ENCODE results near the gene RNF157. TPM values are rescaled to one million over a fixed set of nuclear protein-coding genes. Genes with fewer than 3 reads are reported as not detected.

The RNF157 gene
- total RNA-seq, 2 donors from 2014 or later: 46.6 to 124 TPM

DNA sequence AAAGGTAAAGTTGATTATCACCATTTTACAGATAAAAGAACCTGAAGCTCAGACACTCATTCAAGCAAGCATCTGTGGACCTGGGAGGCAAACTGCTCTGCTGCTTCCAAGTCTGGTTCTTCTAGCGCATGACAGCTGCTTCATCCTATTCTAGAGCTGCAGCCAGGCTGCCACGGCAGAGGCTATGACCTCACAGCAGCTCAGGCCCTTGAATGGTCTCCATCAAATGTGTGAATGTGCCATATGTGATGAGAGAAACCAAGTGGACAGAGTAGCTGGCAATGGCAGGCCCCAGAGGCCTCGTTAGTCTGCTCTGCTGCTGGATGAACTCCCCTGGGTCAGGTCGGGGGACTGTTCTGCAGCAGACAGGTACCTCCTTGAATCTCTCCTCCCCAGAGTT lies 68.6 kb downstream of the RNF157 start:
- Mint-ChIP-seq H3K4me3 (no peak overlapping the region), H3K27ac (no peak overlapping the region), H3K9me3 (no peaks in the 10 kb centered on the region), H3K27me3 (no peaks in the 10 kb centered on the region), H3K4me1 (ENCODE audit: low read depth in 2 of 2) (peaks cover 0 to 4% of the 10 kb centered on the region in 2 donors), H3K36me3 (peaks cover 14% of the 10 kb centered on the region)
- ATAC-seq (no peak), DNase-seq (ENCODE audit: low spot score) (no peak)

GRCh38 chr17:76170114-76170513 lies 70.2 kb downstream of the RNF157 start:
- Mint-ChIP-seq H3K36me3 (peaks cover 14% of the 10 kb centered on the region), H3K9me3 (no peaks in the 10 kb centered on the region), H3K27ac (peak overlapping the region in 1 of 2 donors; percentile 70), H3K4me1 (ENCODE audit: low read depth in 2 of 2) (no peaks in the 10 kb centered on the region), H3K27me3 (no peaks in the 10 kb centered on the region), H3K4me3 (no peak overlapping the region)
- ATAC-seq (no peak), DNase-seq (ENCODE audit: low spot score) (no peak)

- Mint-ChIP-seq H3K4me1 (ENCODE audit: low read depth in 2 of 2) (no peaks in the 10 kb centered on the region), H3K27ac (no peak overlapping the region), H3K27me3 (no peaks in the 10 kb centered on the region), H3K36me3 (peaks cover 14% of the 10 kb centered on the region), H3K9me3 (no peaks in the 10 kb centered on the region), H3K4me3 (no peak overlapping the region)
- DNase-seq (ENCODE audit: low spot score) (no peak), ATAC-seq (no peak)
These were observed 73.4 kb downstream of the RNF157 start for GRCh38 chr17:76166906-76167305.

DNA sequence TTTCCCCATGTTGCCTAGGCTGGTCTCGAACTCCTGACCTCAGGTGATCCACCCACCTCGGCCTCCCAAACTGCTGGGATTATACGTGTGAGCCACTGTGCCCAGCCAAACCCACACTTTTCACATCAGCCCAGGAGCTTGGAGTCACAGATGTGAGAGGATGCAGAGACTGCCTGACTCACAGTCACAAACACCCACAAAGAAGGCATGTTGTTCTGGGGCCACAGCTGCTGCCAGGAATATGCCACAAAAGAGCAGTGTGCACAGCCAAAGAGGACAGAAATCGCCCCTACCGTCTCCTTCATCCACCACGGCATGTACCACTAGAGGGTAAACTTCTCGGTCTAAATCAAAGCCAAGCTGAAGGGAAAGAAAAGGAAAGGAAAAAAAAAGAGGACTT lies 74.1 kb downstream of the RNF157 start:
- Mint-ChIP-seq H3K4me1 (ENCODE audit: low read depth in 2 of 2) (no peaks in the 10 kb centered on the region), H3K9me3 (no peaks in the 10 kb centered on the region), H3K27me3 (no peaks in the 10 kb centered on the region), H3K27ac (no peak overlapping the region), H3K4me3 (no peak overlapping the region), H3K36me3 (peaks cover 14% of the 10 kb centered on the region)
- DNase-seq (ENCODE audit: low spot score): no peak
- no peak for ATAC-seq

DNA sequence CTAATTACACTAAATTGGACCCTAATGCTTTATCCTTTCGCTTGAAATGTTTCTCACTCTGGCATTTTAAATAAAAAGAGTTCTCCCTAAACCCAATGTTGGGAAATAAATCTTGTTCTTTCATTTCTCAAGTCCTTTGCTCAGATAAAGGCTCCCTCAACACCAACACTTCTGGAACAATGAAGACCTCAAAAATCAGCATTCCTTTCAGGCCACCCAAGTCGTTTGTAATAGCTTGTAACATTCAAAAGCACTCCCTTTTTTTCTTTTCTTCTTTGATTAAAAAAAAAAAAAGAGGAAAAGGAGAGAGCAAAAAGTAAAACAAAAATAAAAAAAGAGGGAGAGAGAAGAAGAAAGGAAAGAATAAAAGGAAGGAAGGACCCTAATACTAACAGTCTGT lies 76.0 kb downstream of the RNF157 start:
- H3K36me3 Mint-ChIP-seq: peaks cover 13% of the 10 kb centered on the region

DNA sequence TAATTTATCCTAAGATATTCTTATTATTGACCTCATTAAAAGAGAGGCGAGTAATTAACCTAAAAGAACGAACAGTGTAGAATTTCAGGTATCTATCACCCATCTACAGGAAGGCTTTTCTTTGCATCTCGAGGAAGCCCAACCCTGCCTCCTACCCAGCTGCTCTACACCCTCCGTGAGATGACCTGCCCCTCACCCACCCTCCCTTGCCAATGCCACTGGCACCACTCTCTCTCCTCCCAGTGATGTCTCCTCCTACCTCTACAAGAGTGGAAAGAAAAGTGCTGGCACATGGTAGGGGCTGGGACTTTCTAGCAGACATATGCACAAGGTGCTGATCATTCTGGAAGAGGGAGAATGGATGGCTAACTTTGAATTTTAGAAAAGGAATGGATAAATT lies 76.4 kb downstream of the RNF157 start:
- no peaks in the 10 kb centered on the region for H3K27me3 Mint-ChIP-seq
- H3K36me3 Mint-ChIP-seq: peaks cover 9% of the 10 kb centered on the region
- ATAC-seq (no peak), DNase-seq (ENCODE audit: low spot score) (no peak)
- no peaks in the 10 kb centered on the region for H3K4me1 Mint-ChIP-seq (ENCODE audit: low read depth in 2 of 2)
- no peaks in the 10 kb centered on the region for H3K9me3 Mint-ChIP-seq
- H3K4me3 Mint-ChIP-seq: no peak overlapping the region
- peak overlapping the region in 1 of 2 donors; percentile 74 for H3K27ac Mint-ChIP-seq

More for the DNA sequence above, 76.0 kb downstream of the RNF157 start:
- Mint-ChIP-seq H3K27me3 (no peaks in the 10 kb centered on the region), H3K4me1 (ENCODE audit: low read depth in 2 of 2) (no peaks in the 10 kb centered on the region), H3K27ac (peak overlapping the region in 1 of 2 donors; percentile 74), H3K4me3 (no peak overlapping the region), H3K9me3 (no peaks in the 10 kb centered on the region)
- ATAC-seq: no peak
- DNase-seq (ENCODE audit: low spot score): no peak

DNA sequence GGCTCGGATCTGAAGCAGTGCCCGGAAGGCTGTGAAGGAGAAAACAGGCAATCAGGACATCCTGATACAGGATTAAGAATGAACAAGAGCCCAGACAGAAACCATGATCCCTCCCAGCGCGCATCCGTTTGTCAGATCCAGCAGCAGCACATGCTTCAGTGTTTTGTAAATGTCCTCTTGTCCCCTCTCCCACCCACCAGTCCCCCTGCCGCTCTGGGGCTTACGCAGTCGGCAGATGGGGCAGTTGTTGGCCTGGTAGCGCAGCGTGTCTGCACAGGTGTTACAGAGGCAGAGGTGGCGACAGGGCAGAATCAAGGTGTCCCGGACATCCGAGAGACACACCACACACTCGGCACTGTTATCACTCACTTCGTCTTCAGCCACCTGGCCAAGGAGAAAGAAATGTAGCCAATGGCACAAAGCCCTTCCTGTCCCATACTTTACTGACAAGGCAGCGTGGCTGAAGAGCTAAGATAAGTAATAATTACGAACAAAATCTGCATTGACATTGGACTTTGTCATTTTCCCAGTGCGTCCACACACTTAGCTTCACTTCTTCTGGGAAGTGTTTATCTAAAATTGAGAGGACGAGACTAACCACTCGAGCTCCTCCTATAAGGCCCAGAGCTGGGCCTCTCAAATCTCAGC lies 78.5 kb downstream of the RNF157 start:
- no peak overlapping the region for H3K27ac Mint-ChIP-seq
- peak; percentile 53 for DNase-seq (ENCODE audit: low spot score)
- H3K9me3 Mint-ChIP-seq: no peaks in the 10 kb centered on the region
- H3K4me3 Mint-ChIP-seq: no peak overlapping the region
- H3K36me3 Mint-ChIP-seq: no peaks in the 10 kb centered on the region
- ATAC-seq: no peak
- H3K27me3 Mint-ChIP-seq: no peaks in the 10 kb centered on the region
- H3K4me1 Mint-ChIP-seq (ENCODE audit: low read depth in 2 of 2): no peaks in the 10 kb centered on the region

DNA sequence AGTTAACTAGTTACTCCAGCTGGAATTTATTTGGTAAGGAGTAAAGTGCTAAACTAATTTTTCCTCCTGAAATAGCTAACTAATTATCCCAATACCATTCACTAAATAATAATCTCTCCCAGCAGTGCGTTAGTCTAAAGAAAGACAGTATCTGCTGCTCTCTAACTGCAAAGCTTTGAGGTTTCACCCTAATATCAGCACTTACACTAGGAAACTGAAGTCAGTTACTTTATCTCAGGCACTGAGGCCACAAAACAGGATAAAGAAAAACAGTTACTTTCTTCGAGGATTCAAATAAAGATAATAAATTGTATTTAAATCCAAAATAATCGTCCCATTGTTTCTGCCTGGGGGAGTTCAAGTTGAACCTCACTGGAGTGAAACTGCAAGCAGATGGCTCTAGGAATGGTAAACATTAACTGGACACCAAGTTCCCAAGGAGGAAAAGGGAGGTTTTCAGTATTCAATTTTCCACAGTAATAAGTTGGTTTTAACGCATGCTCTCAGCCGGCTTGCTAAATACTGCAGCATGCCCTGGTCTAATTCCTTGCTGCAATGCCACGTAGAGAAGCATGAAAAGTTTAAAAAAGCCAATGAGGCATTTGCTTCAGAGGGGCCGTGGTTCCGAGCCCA lies 79.3 kb downstream of the RNF157 start:
- Mint-ChIP-seq H3K36me3 (no peaks in the 10 kb centered on the region), H3K9me3 (no peaks in the 10 kb centered on the region), H3K4me3 (no peak overlapping the region), H3K4me1 (ENCODE audit: low read depth in 2 of 2) (no peaks in the 10 kb centered on the region), H3K27me3 (no peaks in the 10 kb centered on the region), H3K27ac (no peak overlapping the region)
- ATAC-seq (no peak), DNase-seq (ENCODE audit: low spot score) (peak; percentile 40)

- Mint-ChIP-seq H3K9me3 (no peaks in the 10 kb centered on the region), H3K27ac (peak overlapping the region in 1 of 2 donors; percentile 69), H3K4me3 (no peak overlapping the region), H3K27me3 (no peaks in the 10 kb centered on the region), H3K36me3 (no peaks in the 10 kb centered on the region), H3K4me1 (ENCODE audit: low read depth in 2 of 2) (no peaks in the 10 kb centered on the region)
- ATAC-seq (no peak), DNase-seq (ENCODE audit: low spot score) (peak; percentile 38)
These were observed 81.1 kb downstream of the RNF157 start for GRCh38 chr17:76159157-76159556.

DNA sequence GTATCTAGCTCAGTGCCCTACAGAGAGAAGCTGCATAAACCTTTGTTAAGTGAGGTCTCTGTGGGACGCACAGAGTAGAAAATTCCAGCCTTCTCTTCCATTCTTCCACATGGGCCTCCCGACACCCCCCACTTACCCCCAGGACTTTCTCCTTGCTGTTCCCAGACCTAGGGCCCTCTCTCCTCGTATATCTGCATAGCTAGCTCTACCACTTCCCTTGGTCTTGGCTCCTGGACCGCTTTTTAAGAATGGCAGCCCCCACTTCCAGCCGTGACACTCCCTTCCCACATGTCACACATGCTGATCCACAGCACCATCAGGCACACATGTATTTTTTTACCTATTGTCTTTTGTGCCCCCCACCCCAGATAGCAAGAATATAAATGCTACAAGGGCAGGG lies 82.5 kb downstream of the RNF157 start:
- Mint-ChIP-seq H3K4me3 (no peak overlapping the region), H3K9me3 (no peaks in the 10 kb centered on the region), H3K36me3 (no peaks in the 10 kb centered on the region), H3K27me3 (no peaks in the 10 kb centered on the region), H3K27ac (no peak overlapping the region), H3K4me1 (ENCODE audit: low read depth in 2 of 2) (no peaks in the 10 kb centered on the region)
- ATAC-seq (no peak), DNase-seq (ENCODE audit: low spot score) (no peak)

DNA sequence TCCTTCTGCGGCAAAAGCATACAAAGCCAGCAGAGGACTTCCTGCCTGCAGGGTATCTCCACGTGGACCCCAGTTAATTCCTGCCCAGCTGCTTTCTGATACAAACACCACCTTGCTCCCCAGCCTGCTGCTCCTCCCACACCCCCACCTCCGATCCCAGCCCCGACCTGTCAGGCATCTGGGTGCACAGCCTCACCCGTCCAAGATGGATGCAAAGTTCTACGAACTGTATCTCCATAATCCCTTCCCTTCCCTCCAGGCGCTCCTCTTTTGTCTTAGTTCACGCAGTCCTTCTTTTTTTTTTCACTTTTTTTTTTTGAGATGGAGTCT lies 83.7 kb downstream of the RNF157 start:
- H3K27ac Mint-ChIP-seq: no peak overlapping the region
- no peaks in the 10 kb centered on the region for H3K27me3 Mint-ChIP-seq
- no peaks in the 10 kb centered on the region for H3K36me3 Mint-ChIP-seq

GRCh38 chr17:76155988-76156661 lies 84.2 kb downstream of the RNF157 start:
- H3K4me3 Mint-ChIP-seq: no peak overlapping the region
- ATAC-seq (no peak), DNase-seq (ENCODE audit: low spot score) (no peak)
- no peaks in the 10 kb centered on the region for H3K4me1 Mint-ChIP-seq (ENCODE audit: low read depth in 2 of 2)
- no peaks in the 10 kb centered on the region for H3K27me3 Mint-ChIP-seq
- no peaks in the 10 kb centered on the region for H3K9me3 Mint-ChIP-seq
- H3K27ac Mint-ChIP-seq: no peak overlapping the region
- H3K36me3 Mint-ChIP-seq: no peaks in the 10 kb centered on the region

More for the DNA sequence above, 83.7 kb downstream of the RNF157 start:
- no peak overlapping the region for H3K4me3 Mint-ChIP-seq
- peak; percentile 46 for DNase-seq (ENCODE audit: low spot score)
- no peaks in the 10 kb centered on the region for H3K4me1 Mint-ChIP-seq (ENCODE audit: low read depth in 2 of 2)
- no peak for ATAC-seq
- no peaks in the 10 kb centered on the region for H3K9me3 Mint-ChIP-seq

GRCh38 chr17:76154936-76155845 lies 85.1 kb downstream of the RNF157 start:
- H3K27ac Mint-ChIP-seq: no peak overlapping the region
- DNase-seq (ENCODE audit: low spot score) (peak; percentile 44), ATAC-seq (no peak)
- H3K4me1 Mint-ChIP-seq (ENCODE audit: low read depth in 2 of 2): peaks cover 0 to 3% of the 10 kb centered on the region in 2 donors
- no peaks in the 10 kb centered on the region for H3K36me3 Mint-ChIP-seq
- H3K9me3 Mint-ChIP-seq: no peaks in the 10 kb centered on the region
- no peaks in the 10 kb centered on the region for H3K27me3 Mint-ChIP-seq
- H3K4me3 Mint-ChIP-seq: no peak overlapping the region

All from natural killer cell treated with Interleukin-12 subunit alpha and Interleukin-12 subunit beta and Interleukin-15 and Interleukin-18, amount 100 ng/mL, for 72 hours (primary cell).